DND-41 (cell line): ENCODE results near the gene ADD2.

ENCODE experiments used
- ATAC-seq: fragments of 200-7000 bp; cut with Tn5 transposase; 3 replicates; pipeline ENCODE4 v1.9.1; 2021; ENCODE audit warnings: low read depth; ENCODE audit not compliant: insufficient read depth
- DNase-seq: peaks from one replicate; pipeline ENCODE4 v3.0.0-alpha.2; 2020
- H2AFZ ChIP-seq: 2 replicates; pipeline ENCODE4 v1.6.0; 2012; ENCODE audit warnings: low read depth, low read length
- H3K27ac ChIP-seq: 2 replicates; pipeline ENCODE4 v1.5.1; 2012; ENCODE audit warnings: low read length, inconsistent platforms
- H3K27me3 ChIP-seq: fragments of 200-600 bp; sonication (generic); 2 replicates; pipeline ENCODE4 v1.6.0; 2012; ENCODE audit warnings: low read length, mild to moderate bottlenecking, inconsistent platforms; ENCODE audit not compliant: insufficient read depth, poor library complexity
- H3K36me3 ChIP-seq: 2 replicates; pipeline ENCODE4 v1.5.1; 2012; ENCODE audit warnings: low read length, inconsistent platforms; ENCODE audit not compliant: insufficient read depth
- H3K4me1 ChIP-seq: 2 replicates; pipeline ENCODE4 v1.5.1; 2012; ENCODE audit warnings: mild to moderate bottlenecking, low read length; ENCODE audit not compliant: insufficient read depth
- H3K4me2 ChIP-seq: 2 replicates; pipeline ENCODE4 v1.6.0; 2012; ENCODE audit warnings: mild to moderate bottlenecking, moderate library complexity, low read length, inconsistent platforms; ENCODE audit not compliant: insufficient read depth
- H3K4me3 ChIP-seq, 2 experiments: fragments of 200-600 bp in 1 of 2; shearing (Covaris generic) in 1 of 2; 2 replicates each; pipeline ENCODE4 v1.5.1; 2012 to 2016; ENCODE audit warnings: inconsistent platforms in 2 of 2, low read length in 2 of 2, mild to moderate bottlenecking in 2 of 2, low read depth in 1 of 2, moderate library complexity in 1 of 2
- H3K79me2 ChIP-seq: 2 replicates; pipeline ENCODE4 v1.6.0; 2012; ENCODE audit warnings: low read length, inconsistent platforms; ENCODE audit not compliant: insufficient read depth
- H3K9ac ChIP-seq: 2 replicates; pipeline ENCODE4 v1.6.0; 2012; ENCODE audit warnings: low read depth, mild to moderate bottlenecking, inconsistent platforms, low read length, moderate library complexity
- H3K9me3 ChIP-seq: 2 replicates; pipeline ENCODE4 v1.5.1; 2012; ENCODE audit warnings: low read length, moderate library complexity, mild to moderate bottlenecking, inconsistent platforms; ENCODE audit not compliant: insufficient read depth, severe bottlenecking
- H4K20me1 ChIP-seq: 2 replicates; pipeline ENCODE4 v1.6.0; 2012; ENCODE audit warnings: low read length; ENCODE audit not compliant: insufficient read depth
- CTCF ChIP-seq: IDR thresholded peaks from 2 replicates; pipeline ENCODE4 v1.5.1; 2012; ENCODE audit warnings: borderline replicate concordance, low read length, moderate library complexity, mild to moderate bottlenecking; ENCODE audit not compliant: poor library complexity, severe bottlenecking; ENCODE audit errors: extremely low read depth
- EZH2 ChIP-seq: IDR thresholded peaks from 3 replicates; pipeline ENCODE4 v1.6.1; 2012; ENCODE audit warnings: borderline replicate concordance, low read depth, mild to moderate bottlenecking, moderate library complexity, low read length, inconsistent platforms; ENCODE audit not compliant: severe bottlenecking

ADD2 gene

DNA sequence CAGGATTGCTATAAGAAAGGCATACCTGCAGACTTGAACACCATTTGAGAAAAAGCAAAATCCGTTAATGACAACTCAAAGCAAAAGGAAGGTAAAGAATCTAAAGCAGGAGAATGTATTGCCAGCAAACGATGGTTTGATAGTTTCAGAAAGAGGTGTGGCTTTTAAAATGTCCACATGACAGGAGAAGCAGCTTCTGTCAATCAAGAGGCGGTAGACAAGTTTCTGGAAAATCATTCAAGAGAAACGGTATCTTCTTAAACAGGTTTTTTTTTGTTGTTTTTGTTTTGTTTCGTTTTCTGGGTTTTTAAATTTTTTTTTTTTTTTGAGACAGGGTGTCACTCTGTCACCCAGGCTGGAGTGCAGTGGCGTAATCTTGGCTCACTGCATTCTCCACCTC is 38.6 kb upstream of the ADD2 start:
- Histone ChIP-seq H3K27ac (no peak overlapping the region), H3K4me2 (no peak overlapping the region), H3K4me3 (no peak overlapping the region), H3K4me1 (no peaks in the 10 kb centered on the region), H4K20me1 (no peaks in the 10 kb centered on the region), H3K27me3 (peaks cover 4% of the 10 kb centered on the region), H3K9me3 (no peaks in the 10 kb centered on the region), H3K36me3 (no peaks in the 10 kb centered on the region), H3K9ac (no peak overlapping the region), H2AFZ (no peak overlapping the region), H3K79me2 (no peaks in the 10 kb centered on the region)
- DNase-seq (no peak), ATAC-seq (no peak)
- no peak for TF ChIP-seq CTCF
- TF ChIP-seq EZH2 = no peak

DNA sequence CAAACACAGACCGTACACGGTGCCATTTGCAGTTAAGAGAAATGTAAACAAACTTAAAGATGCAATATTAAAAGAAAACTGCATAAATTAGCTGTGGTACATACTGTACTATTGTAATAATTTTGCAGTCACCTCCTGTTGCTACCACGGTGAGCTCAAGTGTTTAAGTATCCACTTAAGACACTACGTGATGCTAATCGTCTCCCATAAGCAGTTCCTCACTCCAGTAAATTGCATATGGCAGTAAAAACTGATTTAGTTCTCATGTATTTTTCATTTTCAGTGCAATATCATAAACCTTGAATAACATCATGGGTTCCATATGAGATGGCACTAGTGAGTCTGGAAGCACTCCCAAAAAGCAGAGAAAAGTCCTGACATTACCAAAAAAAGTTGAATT is 38.0 kb upstream of the ADD2 start:
- Histone ChIP-seq H4K20me1 (no peaks in the 10 kb centered on the region), H3K4me2 (no peak overlapping the region), H3K4me1 (no peaks in the 10 kb centered on the region), H3K79me2 (no peaks in the 10 kb centered on the region), H3K27ac (no peak overlapping the region), H3K9me3 (no peaks in the 10 kb centered on the region), H3K4me3 (no peak overlapping the region), H3K9ac (no peak overlapping the region), H2AFZ (no peak overlapping the region), H3K27me3 (peaks cover 4% of the 10 kb centered on the region), H3K36me3 (no peaks in the 10 kb centered on the region)
- no peak for DNase-seq
- ATAC-seq = no peak
- no peak for TF ChIP-seq CTCF
- TF ChIP-seq EZH2 = no peak

- DNase-seq = no peak
- H3K27me3 ChIP-seq = peaks cover 2% of the 10 kb centered on the region
- H3K9ac ChIP-seq = no peak overlapping the region
- H3K4me1 ChIP-seq = no peaks in the 10 kb centered on the region
- no peak overlapping the region for H3K4me2 ChIP-seq
- H3K27ac ChIP-seq = no peak overlapping the region
- no peaks in the 10 kb centered on the region for H3K36me3 ChIP-seq
- TF ChIP-seq CTCF (no peak), EZH2 (no peak)
- H4K20me1 ChIP-seq = no peaks in the 10 kb centered on the region
- H3K9me3 ChIP-seq = no peaks in the 10 kb centered on the region
- no peak overlapping the region for H2AFZ ChIP-seq
- no peak overlapping the region for H3K4me3 ChIP-seq
- no peak for ATAC-seq
- H3K79me2 ChIP-seq = no peaks in the 10 kb centered on the region
These were observed 33.7 kb upstream of the ADD2 start for GRCh38 chr2:70801607-70802263.
